RPMI8226 (cell line): Measurements from ENCODE around the gene DIS3L2.
"Not testable (repeated sequence)": the region's sequence is repeated elsewhere in the genome, so short reads cannot be mapped to it uniquely, and the experiment has no call there.

ENCODE experiments used
- DNase-seq: peaks from one replicate; pipeline ENCODE4 v3.0.0-alpha.2; 2015

The DIS3L2 gene

GRCh38 chr2:232307854-232308253 lies 346.3 kb downstream of the DIS3L2 start:
- no peak for DNase-seq

- DNase-seq = no peak
Observed at GRCh38 chr2:232308986-232309385, 347.5 kb downstream of the DIS3L2 start.

GRCh38 chr2:232309592-232309991 lies 348.1 kb downstream of the DIS3L2 start:
- DNase-seq = no peak

GRCh38 chr2:232310121-232310520 lies 348.6 kb downstream of the DIS3L2 start:
- no peak for DNase-seq

- no peak for DNase-seq
Observed at GRCh38 chr2:232310696-232311095, 349.2 kb downstream of the DIS3L2 start.

GRCh38 chr2:232313645-232314044 lies 352.1 kb downstream of the DIS3L2 start:
- not testable (repeated sequence) for DNase-seq

GRCh38 chr2:232315049-232315922 lies 353.8 kb downstream of the DIS3L2 start:
- no peak for DNase-seq

- DNase-seq = no peak
Observed at GRCh38 chr2:232315923-232316299, 354.4 kb downstream of the DIS3L2 start.

- no peak for DNase-seq
Observed at GRCh38 chr2:232316461-232317330, 355.2 kb downstream of the DIS3L2 start.

- no peak for DNase-seq
Observed at GRCh38 chr2:232318169-232318855, 356.8 kb downstream of the DIS3L2 start.

GRCh38 chr2:232319067-232319802 lies 357.7 kb downstream of the DIS3L2 start:
- DNase-seq = no peak

- DNase-seq = no peak
Observed at GRCh38 chr2:232319803-232320442, 358.4 kb downstream of the DIS3L2 start.

GRCh38 chr2:232320443-232320803 lies 358.9 kb downstream of the DIS3L2 start:
- DNase-seq = no peak

- DNase-seq = no peak
Observed at GRCh38 chr2:232321156-232321816, 359.8 kb downstream of the DIS3L2 start.

GRCh38 chr2:232321817-232322559 lies 360.5 kb downstream of the DIS3L2 start:
- no peak for DNase-seq

GRCh38 chr2:232322560-232323327 lies 361.2 kb downstream of the DIS3L2 start:
- no peak for DNase-seq

GRCh38 chr2:232323328-232323650 lies 361.8 kb downstream of the DIS3L2 start:
- no peak for DNase-seq

- not testable (repeated sequence) for DNase-seq
Observed at GRCh38 chr2:232323967-232324366, 362.5 kb downstream of the DIS3L2 start.

GRCh38 chr2:232324778-232325177 lies 363.3 kb downstream of the DIS3L2 start:
- DNase-seq = no peak
